ENCODE results near the gene RIMBP2.

Gene RIMBP2

GRCh38 chr12:130497321-130497720, 218.8 kb downstream of the RIMBP2 start:
- no peak for DNase-seq

GRCh38 chr12:130496516-130497120, 219.5 kb downstream of the RIMBP2 start:
- DNase-seq: no peak

- no peak for DNase-seq
These were observed 220.9 kb downstream of the RIMBP2 start for GRCh38 chr12:130495156-130495555.

GRCh38 chr12:130494736-130495135, 221.4 kb downstream of the RIMBP2 start:
- no peak for DNase-seq

GRCh38 chr12:130493951-130494350, 222.1 kb downstream of the RIMBP2 start:
- DNase-seq: no peak

- DNase-seq: no peak
These were observed 224.4 kb downstream of the RIMBP2 start for GRCh38 chr12:130491421-130492357.

- no peak for DNase-seq
These were observed 225.4 kb downstream of the RIMBP2 start for GRCh38 chr12:130490674-130491073.

GRCh38 chr12:130489293-130489692, 226.8 kb downstream of the RIMBP2 start:
- DNase-seq: no peak

- DNase-seq: no peak
These were observed 227.8 kb downstream of the RIMBP2 start for GRCh38 chr12:130488358-130488710.

GRCh38 chr12:130487636-130488357, 228.3 kb downstream of the RIMBP2 start:
- no peak for DNase-seq

GRCh38 chr12:130486891-130487416, 229.1 kb downstream of the RIMBP2 start:
- no peak for DNase-seq

- no peak for DNase-seq
These were observed 230.0 kb downstream of the RIMBP2 start for GRCh38 chr12:130486146-130486435.

- DNase-seq: no peak
These were observed 230.6 kb downstream of the RIMBP2 start for GRCh38 chr12:130485291-130486145.

GRCh38 chr12:130484221-130484620, 231.9 kb downstream of the RIMBP2 start:
- DNase-seq: no peak

- no peak for DNase-seq
These were observed 232.4 kb downstream of the RIMBP2 start for GRCh38 chr12:130483616-130484180.

GRCh38 chr12:130482448-130482847, 233.7 kb downstream of the RIMBP2 start:
- DNase-seq: no peak

GRCh38 chr12:130481392-130481879, 234.7 kb downstream of the RIMBP2 start:
- no peak for DNase-seq

GRCh38 chr12:130480887-130481286, 235.2 kb downstream of the RIMBP2 start:
- no peak for DNase-seq

GRCh38 chr12:130480231-130480630, 235.9 kb downstream of the RIMBP2 start:
- no peak for DNase-seq

- no peak for DNase-seq
These were observed 236.5 kb downstream of the RIMBP2 start for GRCh38 chr12:130479401-130480125.

- DNase-seq: no peak
These were observed 237.3 kb downstream of the RIMBP2 start for GRCh38 chr12:130478786-130479185.
